Prostate gland (tissue), 2 donors: ENCODE measurements around the gene SLAIN2.

Source experiments
- POLR2AphosphoS5 ChIP-seq: sonication (generic); formaldehyde crosslinking; IDR thresholded peaks from one replicate; pipeline ENCODE4 v1.6.1; 2017; ENCODE audit warnings: antibody characterized with exemption
- TF ChIP-seq, protein P1 (sequence below), 4 experiments: fragments of 200-600 bp in 2 of 4; fragments of 450-650 bp in 2 of 4; sonication (generic) in 2 of 4; IDR thresholded peaks; 1 replicate in 3 of 4; 2 replicates in 1 of 4; pipeline ENCODE4 v1.5.1; 2016 to 2019; ENCODE audit warnings: antibody characterized with exemption in 4 of 4, mild to moderate bottlenecking in 2 of 4, moderate library complexity in 2 of 4

DNA sequence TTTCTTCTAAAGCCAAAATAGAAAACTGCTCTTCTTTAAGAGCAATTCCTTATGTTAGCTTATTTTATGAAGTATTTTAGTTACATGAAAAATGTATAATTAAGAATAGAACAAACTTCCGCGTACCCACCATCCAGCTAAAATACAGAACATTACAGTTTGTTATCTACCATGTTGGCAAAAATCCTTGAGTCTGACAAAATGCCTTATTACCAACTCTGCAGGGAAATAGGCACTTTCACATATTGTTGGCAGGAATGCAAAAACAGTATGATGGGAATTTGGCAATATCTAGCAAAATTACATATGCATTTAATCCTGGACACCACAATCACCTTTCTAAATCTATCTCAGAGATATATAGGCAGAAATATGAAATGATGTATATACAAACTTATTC lies 32.4 kb upstream of the SLAIN2 start:
- TF ChIP-seq, protein P1, sequence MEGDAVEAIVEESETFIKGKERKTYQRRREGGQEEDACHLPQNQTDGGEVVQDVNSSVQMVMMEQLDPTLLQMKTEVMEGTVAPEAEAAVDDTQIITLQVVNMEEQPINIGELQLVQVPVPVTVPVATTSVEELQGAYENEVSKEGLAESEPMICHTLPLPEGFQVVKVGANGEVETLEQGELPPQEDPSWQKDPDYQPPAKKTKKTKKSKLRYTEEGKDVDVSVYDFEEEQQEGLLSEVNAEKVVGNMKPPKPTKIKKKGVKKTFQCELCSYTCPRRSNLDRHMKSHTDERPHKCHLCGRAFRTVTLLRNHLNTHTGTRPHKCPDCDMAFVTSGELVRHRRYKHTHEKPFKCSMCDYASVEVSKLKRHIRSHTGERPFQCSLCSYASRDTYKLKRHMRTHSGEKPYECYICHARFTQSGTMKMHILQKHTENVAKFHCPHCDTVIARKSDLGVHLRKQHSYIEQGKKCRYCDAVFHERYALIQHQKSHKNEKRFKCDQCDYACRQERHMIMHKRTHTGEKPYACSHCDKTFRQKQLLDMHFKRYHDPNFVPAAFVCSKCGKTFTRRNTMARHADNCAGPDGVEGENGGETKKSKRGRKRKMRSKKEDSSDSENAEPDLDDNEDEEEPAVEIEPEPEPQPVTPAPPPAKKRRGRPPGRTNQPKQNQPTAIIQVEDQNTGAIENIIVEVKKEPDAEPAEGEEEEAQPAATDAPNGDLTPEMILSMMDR (IDR thresholded peaks at IDR 0.05) = no peak
- TF ChIP-seq POLR2AphosphoS5 = no peak
